ENCODE results near the gene STAP1. TPM values are rescaled to one million over a fixed set of nuclear protein-coding genes. Genes with fewer than 3 reads are reported as not detected.
"Not testable (repeated sequence)": the region's sequence is repeated elsewhere in the genome, so short reads cannot be mapped to it uniquely, and the experiment has no call there.

The STAP1 gene
- polyA plus RNA-seq, 1 donor from 2014 or later, result not detected

DNA sequence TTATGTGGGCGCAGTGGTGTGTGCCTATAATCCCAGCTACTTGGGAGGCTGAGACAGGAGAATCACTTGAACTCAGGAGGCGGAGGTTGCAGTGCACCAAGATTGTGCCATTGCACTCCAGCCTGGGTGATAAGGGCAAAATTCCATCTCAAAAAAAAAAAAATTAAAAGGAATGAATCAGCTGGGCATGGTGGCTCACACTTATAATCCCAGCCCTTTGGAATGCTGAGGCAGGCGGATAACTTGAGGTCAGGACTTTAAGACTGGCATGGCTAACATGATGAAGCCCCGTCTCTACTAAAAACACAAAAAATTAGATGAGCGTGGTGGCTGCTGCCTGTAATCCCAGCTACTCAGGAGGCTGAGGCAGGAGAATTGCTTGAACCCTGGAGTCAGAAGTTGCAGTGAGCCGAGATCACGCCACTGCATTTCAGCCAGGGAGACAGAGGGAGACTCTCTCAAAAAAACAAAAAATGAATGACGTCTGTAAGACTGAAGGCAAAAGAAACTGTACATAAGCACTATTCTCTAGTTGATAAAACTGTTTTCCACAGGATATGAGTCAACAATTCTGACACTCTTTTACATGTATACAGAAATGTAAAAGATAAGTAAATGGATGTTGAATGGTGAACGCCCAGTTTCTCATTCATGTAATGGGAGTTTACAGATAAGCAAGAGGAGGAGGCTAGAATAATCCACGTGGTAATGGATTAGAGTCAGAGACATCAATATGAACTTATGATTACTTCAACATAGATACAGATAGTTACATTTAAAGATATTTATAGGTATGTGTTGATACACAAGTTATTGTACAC is 35.5 kb upstream of the STAP1 start:
- TF ChIP-seq, protein P1, sequence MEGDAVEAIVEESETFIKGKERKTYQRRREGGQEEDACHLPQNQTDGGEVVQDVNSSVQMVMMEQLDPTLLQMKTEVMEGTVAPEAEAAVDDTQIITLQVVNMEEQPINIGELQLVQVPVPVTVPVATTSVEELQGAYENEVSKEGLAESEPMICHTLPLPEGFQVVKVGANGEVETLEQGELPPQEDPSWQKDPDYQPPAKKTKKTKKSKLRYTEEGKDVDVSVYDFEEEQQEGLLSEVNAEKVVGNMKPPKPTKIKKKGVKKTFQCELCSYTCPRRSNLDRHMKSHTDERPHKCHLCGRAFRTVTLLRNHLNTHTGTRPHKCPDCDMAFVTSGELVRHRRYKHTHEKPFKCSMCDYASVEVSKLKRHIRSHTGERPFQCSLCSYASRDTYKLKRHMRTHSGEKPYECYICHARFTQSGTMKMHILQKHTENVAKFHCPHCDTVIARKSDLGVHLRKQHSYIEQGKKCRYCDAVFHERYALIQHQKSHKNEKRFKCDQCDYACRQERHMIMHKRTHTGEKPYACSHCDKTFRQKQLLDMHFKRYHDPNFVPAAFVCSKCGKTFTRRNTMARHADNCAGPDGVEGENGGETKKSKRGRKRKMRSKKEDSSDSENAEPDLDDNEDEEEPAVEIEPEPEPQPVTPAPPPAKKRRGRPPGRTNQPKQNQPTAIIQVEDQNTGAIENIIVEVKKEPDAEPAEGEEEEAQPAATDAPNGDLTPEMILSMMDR (IDR thresholded peaks at IDR 0.05; ENCODE audit: poor library complexity, severe bottlenecking), result no peak
- TF ChIP-seq TAF1 (IDR thresholded peaks at IDR 0.05; ENCODE audit: low read depth) (no peak), MXI1 (conservative IDR thresholded peaks at IDR 0.05; ENCODE audit: poor library complexity, severe bottlenecking) (no peak), RAD21 (conservative IDR thresholded peaks at IDR 0.05) (no peak), POLR2AphosphoS5 (IDR thresholded peaks at IDR 0.05) (no peak), EZH2 (IDR thresholded peaks at IDR 0.05; ENCODE audit: borderline replicate concordance, insufficient read depth, low read length, poor library complexity, severe bottlenecking) (no peak), SMC3 (conservative IDR thresholded peaks at IDR 0.05; ENCODE audit: poor library complexity) (no peak), EP300 (conservative IDR thresholded peaks at IDR 0.05; ENCODE audit: poor library complexity, severe bottlenecking) (no peak)
- TF ChIP-seq, protein P2, sequence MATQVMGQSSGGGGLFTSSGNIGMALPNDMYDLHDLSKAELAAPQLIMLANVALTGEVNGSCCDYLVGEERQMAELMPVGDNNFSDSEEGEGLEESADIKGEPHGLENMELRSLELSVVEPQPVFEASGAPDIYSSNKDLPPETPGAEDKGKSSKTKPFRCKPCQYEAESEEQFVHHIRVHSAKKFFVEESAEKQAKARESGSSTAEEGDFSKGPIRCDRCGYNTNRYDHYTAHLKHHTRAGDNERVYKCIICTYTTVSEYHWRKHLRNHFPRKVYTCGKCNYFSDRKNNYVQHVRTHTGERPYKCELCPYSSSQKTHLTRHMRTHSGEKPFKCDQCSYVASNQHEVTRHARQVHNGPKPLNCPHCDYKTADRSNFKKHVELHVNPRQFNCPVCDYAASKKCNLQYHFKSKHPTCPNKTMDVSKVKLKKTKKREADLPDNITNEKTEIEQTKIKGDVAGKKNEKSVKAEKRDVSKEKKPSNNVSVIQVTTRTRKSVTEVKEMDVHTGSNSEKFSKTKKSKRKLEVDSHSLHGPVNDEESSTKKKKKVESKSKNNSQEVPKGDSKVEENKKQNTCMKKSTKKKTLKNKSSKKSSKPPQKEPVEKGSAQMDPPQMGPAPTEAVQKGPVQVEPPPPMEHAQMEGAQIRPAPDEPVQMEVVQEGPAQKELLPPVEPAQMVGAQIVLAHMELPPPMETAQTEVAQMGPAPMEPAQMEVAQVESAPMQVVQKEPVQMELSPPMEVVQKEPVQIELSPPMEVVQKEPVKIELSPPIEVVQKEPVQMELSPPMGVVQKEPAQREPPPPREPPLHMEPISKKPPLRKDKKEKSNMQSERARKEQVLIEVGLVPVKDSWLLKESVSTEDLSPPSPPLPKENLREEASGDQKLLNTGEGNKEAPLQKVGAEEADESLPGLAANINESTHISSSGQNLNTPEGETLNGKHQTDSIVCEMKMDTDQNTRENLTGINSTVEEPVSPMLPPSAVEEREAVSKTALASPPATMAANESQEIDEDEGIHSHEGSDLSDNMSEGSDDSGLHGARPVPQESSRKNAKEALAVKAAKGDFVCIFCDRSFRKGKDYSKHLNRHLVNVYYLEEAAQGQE (IDR thresholded peaks at IDR 0.05; ENCODE audit: borderline replicate concordance), result no peak
- H3K9ac ChIP-seq (ENCODE audit: low read length), result no peak overlapping the region
- no peaks in the 10 kb centered on the region for H3K27me3 ChIP-seq (ENCODE audit: insufficient read depth, low read depth, low read length)
- H3K4me2 ChIP-seq (ENCODE audit: low read length), result no peak overlapping the region
- no peaks in the 10 kb centered on the region for H3F3A ChIP-seq (ENCODE audit: insufficient read depth, low read length, poor library complexity, severe bottlenecking)
- no peak overlapping the region for H3K27ac ChIP-seq (ENCODE audit: low read length)
- H2AFZ ChIP-seq (ENCODE audit: low read depth, low read length), result no peak overlapping the region
- H3K9me3 ChIP-seq (ENCODE audit: low read length), result no peaks in the 10 kb centered on the region
- no peaks in the 10 kb centered on the region for H3K9me2 ChIP-seq (ENCODE audit: insufficient read depth, low read length)
- H3K36me3 ChIP-seq (ENCODE audit: insufficient read depth, low read length), result no peaks in the 10 kb centered on the region
- H4K20me1 ChIP-seq (ENCODE audit: insufficient read depth), result no peaks in the 10 kb centered on the region
- H3K79me2 ChIP-seq (replicated peaks; ENCODE audit: insufficient read depth, low read length), result no peaks in the 10 kb centered on the region
- H3K4me3 ChIP-seq (ENCODE audit: low read length), result no peak overlapping the region

DNA sequence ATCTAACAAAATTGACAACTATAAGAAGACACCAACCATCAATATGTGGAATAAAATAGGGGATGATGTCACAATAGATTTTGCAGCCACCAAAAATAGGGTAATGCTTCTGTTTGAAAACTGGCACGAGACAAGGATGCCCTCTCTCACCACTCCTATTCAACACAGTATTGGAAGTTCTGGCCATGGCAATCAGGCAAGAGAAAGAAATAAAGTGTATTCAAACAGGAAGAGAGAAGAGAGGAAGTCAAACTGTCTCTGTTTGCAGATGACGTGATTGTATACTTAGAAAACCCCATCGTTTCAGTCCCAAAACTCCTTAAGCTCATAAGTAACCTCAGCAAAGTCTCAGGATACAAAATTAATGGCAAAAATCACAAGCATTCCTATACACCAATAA is 34.4 kb upstream of the STAP1 start:
- not testable (repeated sequence) for H3K9ac ChIP-seq (ENCODE audit: low read length); H4K20me1 ChIP-seq (ENCODE audit: insufficient read depth); H3F3A ChIP-seq (ENCODE audit: insufficient read depth, low read length, poor library complexity, severe bottlenecking); H3K9me3 ChIP-seq (ENCODE audit: low read length); H2AFZ ChIP-seq (ENCODE audit: low read depth, low read length); H3K4me2 ChIP-seq (ENCODE audit: low read length); H3K27me3 ChIP-seq (ENCODE audit: insufficient read depth, low read depth, low read length); H3K36me3 ChIP-seq (ENCODE audit: insufficient read depth, low read length); H3K4me3 ChIP-seq (ENCODE audit: low read length); H3K9me2 ChIP-seq (ENCODE audit: insufficient read depth, low read length); H3K27ac ChIP-seq (ENCODE audit: low read length); H3K79me2 ChIP-seq (replicated peaks; ENCODE audit: insufficient read depth, low read length)

All from neural cell (in vitro differentiated cells).